Gastroesophageal sphincter (tissue), 4 donors: ENCODE results near the gene BCAP29. TPM values are rescaled to one million over a fixed set of nuclear protein-coding genes. Genes with fewer than 3 reads are reported as not detected.
A peak's percentile ranks its signal among the peaks of the same experiment; 100 is the strongest.

Experiments
- ATAC-seq: fragments of 150-250 bp; one replicate; pipeline ENCODE4 v1.9.1; 2016; ENCODE audit warnings: mild to moderate bottlenecking, moderate library complexity
- H3K27ac ChIP-seq, 4 donors: fragments of 200-600 bp; sonication (generic) in 3 of 4; 1 replicate in 3 of 4; 2 replicates in 1 of 4; pipeline ENCODE4 v1.5.1; 2016 to 2019
- H3K27me3 ChIP-seq: fragments of 200-600 bp; sonication (generic); one replicate; pipeline ENCODE4 v1.5.1; 2019
- H3K36me3 ChIP-seq, 2 donors: fragments of 200-600 bp; sonication (generic); one replicate each; pipeline ENCODE4 v1.5.1; 2019; ENCODE audit warnings: control low read depth in 1 of 2
- H3K4me1 ChIP-seq, 3 donors: fragments of 200-600 bp; sonication (generic); 1 replicate in 2 of 3; 2 replicates in 1 of 3; pipeline ENCODE4 v1.5.1; 2016 to 2019; ENCODE audit warnings: control low read depth in 2 of 3
- H3K4me3 ChIP-seq, 2 donors: fragments of 200-600 bp; sonication (generic); one replicate each; pipeline ENCODE4 v1.5.1; 2019; ENCODE audit warnings: mild to moderate bottlenecking in 1 of 2, moderate library complexity in 1 of 2
- H3K9me3 ChIP-seq, 3 donors: fragments of 200-600 bp; sonication (generic); one replicate each; pipeline ENCODE4 v1.5.1; 2017 to 2019; ENCODE audit warnings: control low read depth in 2 of 3
- EP300 ChIP-seq: sonication (generic); formaldehyde crosslinking; IDR thresholded peaks from one replicate; pipeline ENCODE4 v1.6.1; 2017; ENCODE audit warnings: antibody characterized with exemption, mild to moderate bottlenecking
- POLR2A ChIP-seq, 2 donors: fragments of 450-650 bp; IDR thresholded peaks; one replicate each; pipeline ENCODE4 v1.6.1; 2017; ENCODE audit warnings: antibody characterized with exemption in 2 of 2, mild to moderate bottlenecking in 2 of 2, moderate library complexity in 1 of 2
- POLR2AphosphoS5 ChIP-seq: sonication (generic); formaldehyde crosslinking; IDR thresholded peaks from one replicate; pipeline ENCODE4 v1.6.1; 2017; ENCODE audit warnings: antibody characterized with exemption
- WGBS, 2 donors: methylation state at CpG; one replicate each; pipeline ENCODE4 v1.1.5; 2018; ENCODE audit warnings: low coverage in 1 of 2; 5-methylcytosine and 5-hydroxymethylcytosine counted together
- total RNA-seq, 4 donors: library from RNA; depleted of rRNA; stranded (reverse); fragments of >200 nt; gene quantifications; one replicate each; pipeline ENCODE4 v1.1.0, GENCODE V29; 2016
- TF ChIP-seq, protein P1 (sequence below), 4 experiments: fragments of 200-600 bp in 2 of 4; fragments of 450-650 bp in 2 of 4; sonication (generic) in 1 of 4; IDR thresholded peaks; one replicate each; pipeline ENCODE4 v1.5.1; 2017 to 2019; ENCODE audit warnings: antibody characterized with exemption in 4 of 4, mild to moderate bottlenecking in 2 of 4, moderate library complexity in 2 of 4

Gene BCAP29
- total RNA-seq, 4 donors from 2014 or later, result 125 to 199 (median 136) TPM

DNA sequence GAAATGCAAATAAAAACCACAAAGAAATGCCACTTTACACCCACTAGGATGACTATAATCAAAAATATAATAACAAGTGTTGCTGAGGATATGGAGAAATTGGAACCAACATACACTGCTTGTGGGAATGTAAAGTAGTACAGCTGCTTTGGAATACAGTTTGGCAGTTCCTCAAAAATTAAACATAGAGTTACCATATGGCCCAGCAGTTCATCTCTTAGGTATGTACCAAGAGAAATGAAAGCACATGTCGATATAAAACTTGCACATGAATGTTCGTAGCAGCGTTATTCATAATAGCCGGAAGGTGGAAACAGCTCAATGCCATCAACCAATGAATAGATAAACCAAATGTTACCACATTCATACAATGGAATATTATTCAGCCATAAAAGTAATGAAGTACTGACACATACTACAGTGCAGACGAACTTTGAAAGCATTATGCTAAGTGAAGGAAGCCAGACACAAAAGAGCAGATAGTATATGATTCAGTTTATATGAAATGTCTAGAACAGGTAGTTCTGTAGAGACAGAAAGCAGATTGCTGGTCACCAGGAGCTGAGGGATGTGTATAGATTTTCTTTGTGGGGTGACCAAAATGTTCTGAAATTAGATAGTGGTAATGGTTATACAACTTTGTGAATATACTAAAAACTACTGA lies 12.4 kb downstream of the BCAP29 start:
- H3K27me3 ChIP-seq, result no peaks in the 10 kb centered on the region

DNA sequence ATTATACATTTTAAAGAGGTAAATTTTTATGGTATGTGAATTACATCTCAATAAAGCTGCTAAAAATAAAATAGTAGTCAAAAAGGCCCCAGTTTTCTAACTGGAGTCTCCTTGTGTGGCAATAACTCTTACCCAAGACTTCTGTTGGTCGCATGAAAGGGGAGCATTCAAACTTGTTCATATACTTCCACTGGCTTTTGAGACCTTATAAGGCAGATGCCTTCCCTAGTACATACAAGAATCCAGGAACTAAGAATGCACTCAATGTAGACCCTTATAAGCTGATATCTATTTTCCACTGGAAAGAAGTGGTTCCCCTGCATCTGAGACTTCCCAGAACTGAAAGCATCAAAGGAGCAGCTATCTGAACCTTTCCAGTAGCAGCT lies 13.0 kb downstream of the BCAP29 start:
- Histone ChIP-seq H3K4me3 (no peak overlapping the region), H3K27ac (no peak overlapping the region), H3K36me3 (peaks cover 0 to 27% of the 10 kb centered on the region in 2 donors), H3K4me1 (peaks cover 4 to 23% (median 6%) of the 10 kb centered on the region in 3 donors), H3K9me3 (no peaks in the 10 kb centered on the region), H3K27me3 (no peaks in the 10 kb centered on the region)
- no peak for ATAC-seq
- no peak for TF ChIP-seq POLR2AphosphoS5
- TF ChIP-seq POLR2A (IDR thresholded peaks at IDR 0.05), result no peak
- TF ChIP-seq, protein P1, sequence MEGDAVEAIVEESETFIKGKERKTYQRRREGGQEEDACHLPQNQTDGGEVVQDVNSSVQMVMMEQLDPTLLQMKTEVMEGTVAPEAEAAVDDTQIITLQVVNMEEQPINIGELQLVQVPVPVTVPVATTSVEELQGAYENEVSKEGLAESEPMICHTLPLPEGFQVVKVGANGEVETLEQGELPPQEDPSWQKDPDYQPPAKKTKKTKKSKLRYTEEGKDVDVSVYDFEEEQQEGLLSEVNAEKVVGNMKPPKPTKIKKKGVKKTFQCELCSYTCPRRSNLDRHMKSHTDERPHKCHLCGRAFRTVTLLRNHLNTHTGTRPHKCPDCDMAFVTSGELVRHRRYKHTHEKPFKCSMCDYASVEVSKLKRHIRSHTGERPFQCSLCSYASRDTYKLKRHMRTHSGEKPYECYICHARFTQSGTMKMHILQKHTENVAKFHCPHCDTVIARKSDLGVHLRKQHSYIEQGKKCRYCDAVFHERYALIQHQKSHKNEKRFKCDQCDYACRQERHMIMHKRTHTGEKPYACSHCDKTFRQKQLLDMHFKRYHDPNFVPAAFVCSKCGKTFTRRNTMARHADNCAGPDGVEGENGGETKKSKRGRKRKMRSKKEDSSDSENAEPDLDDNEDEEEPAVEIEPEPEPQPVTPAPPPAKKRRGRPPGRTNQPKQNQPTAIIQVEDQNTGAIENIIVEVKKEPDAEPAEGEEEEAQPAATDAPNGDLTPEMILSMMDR (IDR thresholded peaks at IDR 0.05), result no peak
- no peak for TF ChIP-seq EP300
- WGBS, 2 donors, result 73 to 75% methylated on average over 1 of the region's 1 CpG

More for the DNA sequence above, 12.4 kb downstream of the BCAP29 start:
- Histone ChIP-seq H3K36me3 (peaks cover 0 to 22% of the 10 kb centered on the region in 2 donors), H3K4me1 (peaks cover 4 to 23% (median 6%) of the 10 kb centered on the region in 3 donors), H3K9me3 (no peaks in the 10 kb centered on the region), H3K4me3 (no peak overlapping the region), H3K27ac (no peak overlapping the region)
- TF ChIP-seq POLR2A (IDR thresholded peaks at IDR 0.05) (no peak), EP300 (no peak), POLR2AphosphoS5 (no peak)
- ATAC-seq, result no peak
- 80 to 84% methylated on average over 5 of the region's 5 CpGs for WGBS, 2 donors

DNA sequence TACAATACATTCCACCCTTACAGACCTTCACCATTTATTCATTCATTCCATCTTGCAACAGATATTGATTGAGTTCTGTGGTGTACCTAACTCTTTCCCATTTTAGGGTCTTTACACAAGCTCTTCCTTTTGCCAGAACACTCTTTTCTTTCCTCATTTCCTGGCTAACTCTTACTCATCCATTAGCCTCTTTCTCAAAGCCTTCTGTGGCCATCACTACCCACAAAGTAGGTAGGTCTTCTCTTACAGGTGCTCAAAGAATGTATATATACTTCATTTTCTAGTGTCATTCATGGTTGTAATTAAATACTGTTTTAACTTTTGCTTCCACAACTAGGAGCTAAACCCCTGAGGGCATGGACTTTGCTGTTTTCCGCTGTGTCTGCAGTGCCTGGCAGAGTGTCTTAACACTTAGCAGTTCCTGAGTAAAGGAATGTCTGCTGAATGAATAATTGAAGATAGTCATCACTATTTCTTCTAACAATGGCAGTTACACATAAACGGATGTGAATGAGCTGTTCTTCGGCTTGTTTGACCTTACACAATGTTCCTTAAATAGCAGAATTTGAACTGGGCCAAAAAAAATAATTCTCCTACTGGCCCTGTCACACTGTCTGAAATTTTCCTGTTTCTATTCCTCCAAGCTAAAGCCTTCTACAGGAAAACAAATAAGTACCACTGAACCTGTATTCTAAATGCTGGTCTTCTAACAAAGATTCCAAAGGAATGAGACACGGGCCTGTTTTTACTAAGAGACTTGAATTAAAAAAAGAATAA lies 15.1 kb downstream of the BCAP29 start:
- no peaks in the 10 kb centered on the region for H3K27me3 ChIP-seq
- H3K9me3 ChIP-seq, result no peaks in the 10 kb centered on the region
- H3K36me3 ChIP-seq, result peaks cover 0 to 35% of the 10 kb centered on the region in 2 donors
- peak; percentile 91 for ATAC-seq
- peak overlapping the region; percentile 70 to 79 (median 74) for H3K27ac ChIP-seq
- H3K4me1 ChIP-seq, result peaks cover 4 to 23% (median 6%) of the 10 kb centered on the region in 3 donors
- TF ChIP-seq POLR2A (IDR thresholded peaks at IDR 0.05) (no peak), POLR2AphosphoS5 (peak; percentile 77)
- TF ChIP-seq, protein P1 (IDR thresholded peaks at IDR 0.05), result peak in 1 of 4 experiments; percentile 5
- no peak overlapping the region for H3K4me3 ChIP-seq
- WGBS, 2 donors, result 9 to 20% methylated on average over 4 of the region's 4 CpGs

DNA sequence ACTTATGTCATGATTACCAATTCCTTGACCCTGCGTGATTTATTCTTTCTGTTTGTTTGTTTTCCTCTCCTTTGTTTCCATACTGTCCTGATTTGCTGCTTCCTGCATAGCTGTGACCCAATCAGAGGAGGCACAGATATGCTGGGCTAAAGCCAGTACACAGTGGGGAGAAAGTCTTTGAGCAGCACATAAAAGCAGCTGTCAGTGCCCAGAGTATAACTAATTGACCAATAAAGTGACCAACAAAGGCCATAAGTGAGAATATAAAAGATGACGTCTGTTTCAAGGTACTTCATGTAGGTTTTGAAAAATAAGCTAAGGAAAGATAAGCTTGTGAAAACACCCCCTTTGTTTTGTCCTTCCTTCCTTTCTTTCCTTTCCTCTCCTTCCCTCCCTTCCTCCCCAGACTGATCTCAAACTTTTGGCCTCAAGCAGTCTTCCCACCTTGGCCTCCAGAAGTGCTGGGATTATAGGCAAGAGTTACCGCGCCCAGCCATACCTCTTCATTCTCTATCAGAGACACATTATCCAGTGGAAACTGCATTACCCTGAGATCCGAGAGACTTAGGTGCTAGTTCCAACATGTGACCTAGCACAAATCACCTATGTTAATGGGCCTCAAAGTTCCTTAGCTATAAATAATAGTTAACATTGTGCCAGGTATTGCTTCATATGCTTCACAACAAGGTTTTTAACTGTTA lies 17.0 kb downstream of the BCAP29 start:
- no peak for ATAC-seq
- no peaks in the 10 kb centered on the region for H3K27me3 ChIP-seq
- peaks cover 0 to 54% of the 10 kb centered on the region in 2 donors for H3K36me3 ChIP-seq
- no peak overlapping the region for H3K4me3 ChIP-seq
- no peaks in the 10 kb centered on the region for H3K9me3 ChIP-seq
- 84 to 85% methylated on average over 4 to 5 of the region's 5 CpGs for WGBS, 2 donors
- peaks cover 4 to 17% (median 6%) of the 10 kb centered on the region in 3 donors for H3K4me1 ChIP-seq
- H3K27ac ChIP-seq, result no peak overlapping the region
- TF ChIP-seq POLR2A (IDR thresholded peaks at IDR 0.05) (no peak), POLR2AphosphoS5 (no peak), EP300 (no peak)
- TF ChIP-seq, protein P1 (IDR thresholded peaks at IDR 0.05), result no peak

DNA sequence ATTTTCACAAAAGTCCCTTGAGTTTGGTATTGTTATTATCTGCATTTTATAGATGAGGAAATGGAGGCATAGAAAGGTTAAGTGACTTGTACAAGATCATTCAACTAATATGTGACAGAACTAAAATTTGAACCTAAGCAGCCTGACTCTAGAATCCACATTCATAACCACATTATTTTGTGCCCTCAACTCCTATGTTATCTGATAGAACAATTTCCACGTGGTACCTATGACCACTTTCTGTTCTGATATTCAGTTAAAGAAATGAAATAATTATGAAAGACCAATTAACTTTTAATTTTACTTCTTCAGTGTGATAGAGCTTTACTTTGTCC lies 17.5 kb downstream of the BCAP29 start:
- no peak for ATAC-seq
- H3K4me3 ChIP-seq, result no peak overlapping the region
- WGBS, 2 donors, result 85 to 94% methylated on average over 1 of the region's 1 CpG
- TF ChIP-seq POLR2AphosphoS5 (no peak), POLR2A (IDR thresholded peaks at IDR 0.05) (no peak), EP300 (no peak)
- TF ChIP-seq, protein P1 (IDR thresholded peaks at IDR 0.05), result no peak
- no peak overlapping the region for H3K27ac ChIP-seq
- peaks cover 0 to 56% of the 10 kb centered on the region in 2 donors for H3K36me3 ChIP-seq
- H3K9me3 ChIP-seq, result no peaks in the 10 kb centered on the region
- H3K27me3 ChIP-seq, result no peaks in the 10 kb centered on the region
- H3K4me1 ChIP-seq, result peaks cover 4 to 17% (median 6%) of the 10 kb centered on the region in 3 donors
